Neural cell (in vitro differentiated cells): ENCODE measurements around the gene OBSCN.

ENCODE experiments used
- EP300 ChIP-seq: fragments of 450-650 bp; conservative IDR thresholded peaks from 2 replicates; pipeline ENCODE4 v1.6.1; 2014; ENCODE audit warnings: antibody characterized with exemption, mild to moderate bottlenecking, moderate library complexity; ENCODE audit not compliant: poor library complexity, severe bottlenecking
- EZH2 ChIP-seq: fragments of 200-600, 300-800 bp; shearing (Covaris generic), sonication (generic); IDR thresholded peaks from 2 replicates; pipeline ENCODE4 v1.6.1; 2014; ENCODE audit warnings: antibody characterized with exemption, low read length, borderline replicate concordance, mild to moderate bottlenecking; ENCODE audit not compliant: insufficient read depth, poor library complexity, severe bottlenecking
- MXI1 ChIP-seq: fragments of 450-650 bp; conservative IDR thresholded peaks from 2 replicates; pipeline ENCODE4 v1.6.1; 2014; ENCODE audit warnings: antibody characterized with exemption, mild to moderate bottlenecking; ENCODE audit not compliant: poor library complexity, severe bottlenecking
- POLR2AphosphoS5 ChIP-seq: IDR thresholded peaks from 2 replicates; pipeline ENCODE4 v1.6.1; 2012
- RAD21 ChIP-seq: fragments of 450-650 bp; conservative IDR thresholded peaks from 2 replicates; pipeline ENCODE4 v1.6.1; 2014; ENCODE audit warnings: antibody characterized with exemption, mild to moderate bottlenecking, moderate library complexity
- SMC3 ChIP-seq: fragments of 450-650 bp; conservative IDR thresholded peaks from 2 replicates; pipeline ENCODE4 v1.6.1; 2014; ENCODE audit warnings: antibody characterized with exemption, mild to moderate bottlenecking, moderate library complexity; ENCODE audit not compliant: poor library complexity
- TF ChIP-seq, protein P1 (sequence below): fragments of 450-650 bp; IDR thresholded peaks from 2 replicates; pipeline ENCODE4 v1.5.1; 2014; ENCODE audit warnings: antibody characterized with exemption, mild to moderate bottlenecking, moderate library complexity; ENCODE audit not compliant: poor library complexity, severe bottlenecking
- TF ChIP-seq, protein P2 (sequence below): IDR thresholded peaks from 2 replicates; pipeline ENCODE4 v1.6.1; 2012; ENCODE audit warnings: borderline replicate concordance

DNA sequence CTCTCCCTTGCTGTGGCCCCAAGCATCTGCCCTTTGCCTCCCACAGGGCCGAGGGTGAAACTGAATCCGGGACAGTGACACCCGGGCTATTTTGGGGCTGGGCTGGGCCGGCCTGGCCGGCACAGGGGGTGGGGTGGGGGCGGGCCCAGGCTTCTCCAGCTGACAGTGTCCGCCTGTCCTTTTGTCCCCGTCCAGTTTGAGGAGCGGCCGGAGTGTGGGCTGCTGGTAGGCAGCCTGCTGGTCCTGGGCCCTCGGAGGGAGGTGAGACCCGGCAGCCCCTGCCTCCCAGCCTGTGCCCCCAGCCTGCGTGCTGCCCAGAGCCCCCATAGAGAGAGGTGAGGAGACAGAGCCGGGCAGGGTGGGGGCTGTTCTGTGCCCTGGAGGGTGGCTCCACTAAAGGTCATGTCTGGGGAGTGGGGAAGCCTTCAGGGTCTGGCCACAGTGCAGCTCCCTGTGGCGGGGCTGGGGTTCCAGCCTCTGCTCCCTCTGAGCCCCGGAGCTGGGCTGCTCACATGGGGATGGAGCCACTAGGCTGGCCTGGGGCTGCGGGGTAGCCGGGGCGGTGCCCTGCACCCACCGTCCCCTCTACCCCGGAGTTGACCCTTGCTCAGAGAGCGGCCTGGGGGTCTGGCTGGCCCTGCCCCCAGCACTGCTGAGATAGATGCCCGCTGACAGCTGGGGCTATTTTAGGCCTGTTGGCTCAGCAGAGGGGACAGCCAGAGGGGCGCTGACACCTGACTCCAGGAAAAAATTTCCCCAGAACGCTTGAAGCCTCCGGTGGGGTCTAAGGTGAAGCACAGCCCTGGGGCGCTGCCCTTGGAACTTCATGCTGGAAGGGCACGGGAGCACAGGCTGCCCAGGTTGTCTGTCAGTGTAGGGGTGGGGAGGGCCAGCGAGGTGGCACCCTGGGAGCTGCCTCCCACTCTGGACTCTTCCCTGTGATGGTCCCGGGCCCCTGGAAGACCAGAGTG lies at the start of gene OBSCN:
- TF ChIP-seq, protein P1, sequence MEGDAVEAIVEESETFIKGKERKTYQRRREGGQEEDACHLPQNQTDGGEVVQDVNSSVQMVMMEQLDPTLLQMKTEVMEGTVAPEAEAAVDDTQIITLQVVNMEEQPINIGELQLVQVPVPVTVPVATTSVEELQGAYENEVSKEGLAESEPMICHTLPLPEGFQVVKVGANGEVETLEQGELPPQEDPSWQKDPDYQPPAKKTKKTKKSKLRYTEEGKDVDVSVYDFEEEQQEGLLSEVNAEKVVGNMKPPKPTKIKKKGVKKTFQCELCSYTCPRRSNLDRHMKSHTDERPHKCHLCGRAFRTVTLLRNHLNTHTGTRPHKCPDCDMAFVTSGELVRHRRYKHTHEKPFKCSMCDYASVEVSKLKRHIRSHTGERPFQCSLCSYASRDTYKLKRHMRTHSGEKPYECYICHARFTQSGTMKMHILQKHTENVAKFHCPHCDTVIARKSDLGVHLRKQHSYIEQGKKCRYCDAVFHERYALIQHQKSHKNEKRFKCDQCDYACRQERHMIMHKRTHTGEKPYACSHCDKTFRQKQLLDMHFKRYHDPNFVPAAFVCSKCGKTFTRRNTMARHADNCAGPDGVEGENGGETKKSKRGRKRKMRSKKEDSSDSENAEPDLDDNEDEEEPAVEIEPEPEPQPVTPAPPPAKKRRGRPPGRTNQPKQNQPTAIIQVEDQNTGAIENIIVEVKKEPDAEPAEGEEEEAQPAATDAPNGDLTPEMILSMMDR: no peak
- TF ChIP-seq POLR2AphosphoS5 (no peak), RAD21 (no peak), EZH2 (no peak), MXI1 (no peak), SMC3 (no peak), EP300 (no peak)
- TF ChIP-seq, protein P2, sequence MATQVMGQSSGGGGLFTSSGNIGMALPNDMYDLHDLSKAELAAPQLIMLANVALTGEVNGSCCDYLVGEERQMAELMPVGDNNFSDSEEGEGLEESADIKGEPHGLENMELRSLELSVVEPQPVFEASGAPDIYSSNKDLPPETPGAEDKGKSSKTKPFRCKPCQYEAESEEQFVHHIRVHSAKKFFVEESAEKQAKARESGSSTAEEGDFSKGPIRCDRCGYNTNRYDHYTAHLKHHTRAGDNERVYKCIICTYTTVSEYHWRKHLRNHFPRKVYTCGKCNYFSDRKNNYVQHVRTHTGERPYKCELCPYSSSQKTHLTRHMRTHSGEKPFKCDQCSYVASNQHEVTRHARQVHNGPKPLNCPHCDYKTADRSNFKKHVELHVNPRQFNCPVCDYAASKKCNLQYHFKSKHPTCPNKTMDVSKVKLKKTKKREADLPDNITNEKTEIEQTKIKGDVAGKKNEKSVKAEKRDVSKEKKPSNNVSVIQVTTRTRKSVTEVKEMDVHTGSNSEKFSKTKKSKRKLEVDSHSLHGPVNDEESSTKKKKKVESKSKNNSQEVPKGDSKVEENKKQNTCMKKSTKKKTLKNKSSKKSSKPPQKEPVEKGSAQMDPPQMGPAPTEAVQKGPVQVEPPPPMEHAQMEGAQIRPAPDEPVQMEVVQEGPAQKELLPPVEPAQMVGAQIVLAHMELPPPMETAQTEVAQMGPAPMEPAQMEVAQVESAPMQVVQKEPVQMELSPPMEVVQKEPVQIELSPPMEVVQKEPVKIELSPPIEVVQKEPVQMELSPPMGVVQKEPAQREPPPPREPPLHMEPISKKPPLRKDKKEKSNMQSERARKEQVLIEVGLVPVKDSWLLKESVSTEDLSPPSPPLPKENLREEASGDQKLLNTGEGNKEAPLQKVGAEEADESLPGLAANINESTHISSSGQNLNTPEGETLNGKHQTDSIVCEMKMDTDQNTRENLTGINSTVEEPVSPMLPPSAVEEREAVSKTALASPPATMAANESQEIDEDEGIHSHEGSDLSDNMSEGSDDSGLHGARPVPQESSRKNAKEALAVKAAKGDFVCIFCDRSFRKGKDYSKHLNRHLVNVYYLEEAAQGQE: no peak
